Lower leg skin (tissue), 3 donors: ENCODE measurements around the gene PKD1.

Experiments used
- POLR2A ChIP-seq, 2 donors: fragments of 450-650 bp; IDR thresholded peaks; one replicate each; pipeline ENCODE4 v1.6.1; 2016 to 2017; ENCODE audit warnings: antibody characterized with exemption in 2 of 2, mild to moderate bottlenecking in 1 of 2, moderate library complexity in 1 of 2
- TF ChIP-seq, protein P1 (sequence below), 3 donors: fragments of 450-650 bp; IDR thresholded peaks; one replicate each; pipeline ENCODE4 v1.5.1; 2016; ENCODE audit warnings: antibody characterized with exemption in 3 of 3, mild to moderate bottlenecking in 3 of 3, moderate library complexity in 2 of 3

DNA sequence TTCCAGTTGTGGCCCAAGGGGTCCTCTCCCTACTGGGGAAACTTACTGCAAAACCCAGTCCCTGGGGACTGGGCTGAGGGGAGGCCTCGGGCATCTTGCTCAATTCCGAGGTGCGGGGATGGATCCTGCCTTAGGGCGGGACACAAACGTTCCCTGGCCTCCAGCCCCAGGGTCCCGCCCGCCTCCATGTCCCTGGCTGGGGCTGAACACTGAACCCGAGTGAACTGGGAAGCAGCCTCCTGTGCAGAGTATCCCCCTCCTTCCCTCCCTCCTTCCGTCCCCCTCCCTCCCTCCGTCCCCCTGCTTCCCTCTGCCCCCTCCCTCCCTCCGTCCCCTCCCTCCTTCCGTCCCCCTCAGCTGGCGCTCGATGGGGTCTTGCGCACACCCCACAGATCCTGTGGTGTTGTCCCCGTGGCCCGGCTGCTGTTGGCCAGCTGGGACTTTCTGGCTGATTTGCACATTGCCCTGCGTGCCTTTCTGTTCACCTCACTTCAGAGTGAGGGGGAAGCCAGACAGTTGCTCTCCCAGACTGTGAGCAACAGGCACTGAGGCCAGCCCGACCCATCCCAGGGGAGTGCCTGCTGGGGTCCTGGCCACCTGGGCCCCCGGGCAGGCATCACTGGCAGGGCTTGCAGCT, 25.3 kb upstream of the PKD1 start:
- TF ChIP-seq, protein P1, sequence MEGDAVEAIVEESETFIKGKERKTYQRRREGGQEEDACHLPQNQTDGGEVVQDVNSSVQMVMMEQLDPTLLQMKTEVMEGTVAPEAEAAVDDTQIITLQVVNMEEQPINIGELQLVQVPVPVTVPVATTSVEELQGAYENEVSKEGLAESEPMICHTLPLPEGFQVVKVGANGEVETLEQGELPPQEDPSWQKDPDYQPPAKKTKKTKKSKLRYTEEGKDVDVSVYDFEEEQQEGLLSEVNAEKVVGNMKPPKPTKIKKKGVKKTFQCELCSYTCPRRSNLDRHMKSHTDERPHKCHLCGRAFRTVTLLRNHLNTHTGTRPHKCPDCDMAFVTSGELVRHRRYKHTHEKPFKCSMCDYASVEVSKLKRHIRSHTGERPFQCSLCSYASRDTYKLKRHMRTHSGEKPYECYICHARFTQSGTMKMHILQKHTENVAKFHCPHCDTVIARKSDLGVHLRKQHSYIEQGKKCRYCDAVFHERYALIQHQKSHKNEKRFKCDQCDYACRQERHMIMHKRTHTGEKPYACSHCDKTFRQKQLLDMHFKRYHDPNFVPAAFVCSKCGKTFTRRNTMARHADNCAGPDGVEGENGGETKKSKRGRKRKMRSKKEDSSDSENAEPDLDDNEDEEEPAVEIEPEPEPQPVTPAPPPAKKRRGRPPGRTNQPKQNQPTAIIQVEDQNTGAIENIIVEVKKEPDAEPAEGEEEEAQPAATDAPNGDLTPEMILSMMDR (IDR thresholded peaks at IDR 0.05): no peak
- TF ChIP-seq POLR2A (IDR thresholded peaks at IDR 0.05): no peak
